Stimulated activated CD4-positive, alpha-beta T cell treated with anti-CD3 and anti-CD28 coated beads, Interleukin-1b, Interleukin-23, amount 100 ng/mL, for 1 hour (primary cell): ENCODE measurements around the gene ABCA2.
A peak's percentile ranks its signal among the peaks of the same experiment; 100 is the strongest.
"Not testable (repeated sequence)": the region's sequence is repeated elsewhere in the genome, so short reads cannot be mapped to it uniquely, and the experiment has no call there.

Experiments
- DNase-seq, 2 donors: peaks; one replicate each; pipeline ENCODE4 v3.0.0-alpha.2; 2020; ENCODE audit warnings: low read depth in 2 of 2

ABCA2 gene

DNA sequence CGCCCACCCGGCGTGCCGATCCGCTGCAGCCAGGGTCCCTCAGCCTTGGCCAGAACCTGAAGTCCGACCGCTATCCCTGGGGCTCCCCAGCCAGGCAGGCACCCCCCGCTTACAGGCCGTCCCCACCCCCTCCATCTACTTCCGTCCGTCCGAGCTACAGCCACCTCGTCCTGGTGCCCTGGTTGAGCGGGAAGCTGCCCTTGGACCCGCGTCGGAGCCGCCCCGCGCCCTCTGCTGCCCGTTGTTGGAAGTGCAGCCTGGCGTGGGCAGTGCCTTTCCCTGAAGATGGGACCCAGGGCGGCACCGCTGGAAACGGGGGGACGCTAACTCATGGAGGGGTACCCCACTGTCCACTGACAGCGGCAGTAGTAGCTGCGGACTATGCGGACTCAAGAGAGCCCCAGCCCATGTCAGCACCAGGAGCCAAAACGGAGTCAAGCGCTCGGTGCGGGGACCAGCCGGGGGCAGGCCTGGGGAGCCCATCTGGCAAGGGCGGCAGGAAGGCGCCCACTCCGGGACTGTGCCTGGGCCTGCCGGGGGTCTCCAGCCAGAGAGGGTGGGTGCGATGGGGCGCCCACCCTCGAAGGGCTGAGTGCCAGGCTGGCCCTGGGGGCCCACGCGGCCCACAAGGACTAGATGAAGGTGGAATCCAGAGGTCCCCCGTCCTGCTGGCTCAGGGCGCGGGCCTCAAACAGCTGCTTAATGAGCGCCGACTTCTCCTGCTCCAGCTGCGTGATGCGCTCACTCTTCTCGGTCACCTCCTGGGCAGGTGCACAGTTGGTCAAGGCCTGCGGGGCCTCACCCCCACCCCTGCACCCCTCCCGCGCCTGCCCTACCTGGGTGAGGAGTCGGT, 36.2 kb upstream of the ABCA2 start:
- peak in 1 of 2 donors; percentile 58 for DNase-seq

DNA sequence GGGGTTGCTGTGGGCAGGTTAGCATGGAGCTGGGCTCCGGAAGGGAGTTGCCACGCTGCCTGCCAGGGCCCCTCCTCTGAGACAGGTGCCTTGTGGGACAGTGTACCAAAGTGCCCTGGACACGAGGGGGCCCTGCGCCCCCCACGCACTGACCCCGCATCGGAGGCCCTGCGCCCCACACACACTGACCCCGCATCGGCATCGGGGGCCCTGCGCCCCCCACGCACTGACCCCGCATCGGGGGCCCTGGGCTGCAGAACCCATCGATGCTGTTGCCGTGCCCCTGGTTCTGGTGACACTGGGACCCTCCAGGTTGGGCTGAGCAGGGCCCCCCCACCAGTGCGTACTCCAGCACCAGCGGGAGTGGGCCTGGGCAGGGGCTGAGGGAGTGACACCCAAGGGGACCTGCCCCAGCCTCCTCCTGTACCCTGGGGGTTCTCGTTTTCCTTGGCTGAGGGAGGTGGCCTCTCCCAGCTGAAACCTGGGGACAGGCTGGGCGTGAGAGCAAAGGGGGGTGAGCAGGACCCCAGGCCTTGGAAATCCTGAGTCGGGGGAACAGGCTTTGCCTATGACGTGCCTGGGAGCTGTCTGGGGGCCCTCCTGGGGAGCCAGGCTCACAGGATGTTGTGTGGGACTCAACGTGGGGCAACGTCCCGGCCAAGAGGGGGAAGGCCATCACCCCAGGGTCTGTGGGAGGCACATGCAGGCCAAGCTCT, 35.4 kb upstream of the ABCA2 start:
- DNase-seq: no peak

DNA sequence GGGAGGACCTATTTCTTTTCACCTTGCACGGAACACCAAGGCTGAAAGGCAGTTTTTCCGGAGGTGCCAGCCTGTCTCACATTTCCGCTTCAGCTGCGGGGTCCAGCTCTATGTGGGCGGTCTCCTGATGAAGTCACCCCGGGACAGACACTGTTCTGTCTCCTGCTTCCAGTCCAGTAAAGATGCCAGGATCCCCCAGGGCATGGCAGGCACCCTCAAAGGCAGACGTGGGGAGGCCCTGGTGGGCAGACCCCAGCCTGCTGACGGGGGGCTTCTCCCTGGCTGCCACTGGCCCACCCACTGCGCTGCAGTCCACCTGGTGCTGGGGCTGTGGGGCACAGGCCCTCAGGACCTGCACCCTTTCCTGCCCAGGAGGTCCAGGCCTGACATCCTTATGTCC, 34.8 kb upstream of the ABCA2 start:
- DNase-seq: not testable (repeated sequence)

DNA sequence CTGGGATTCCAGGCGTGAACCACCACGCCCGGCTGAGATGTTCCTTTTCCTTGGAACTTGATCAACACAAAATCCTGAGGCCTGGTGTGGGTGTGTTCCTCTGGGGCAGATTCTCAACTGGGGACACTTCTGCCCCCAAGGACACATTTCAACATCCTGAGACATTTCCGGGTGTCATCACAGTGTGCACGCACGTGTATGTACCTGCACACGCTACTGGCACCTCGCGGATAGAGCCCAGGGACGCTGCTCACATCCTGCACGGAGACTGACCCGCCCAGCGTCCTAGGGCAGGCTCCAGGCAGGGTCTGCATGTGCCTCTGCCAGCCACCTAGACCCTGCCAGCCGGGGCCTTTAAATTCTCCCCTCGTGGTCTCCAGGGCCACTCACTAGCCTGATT, 34.3 kb upstream of the ABCA2 start:
- DNase-seq: no peak

DNA sequence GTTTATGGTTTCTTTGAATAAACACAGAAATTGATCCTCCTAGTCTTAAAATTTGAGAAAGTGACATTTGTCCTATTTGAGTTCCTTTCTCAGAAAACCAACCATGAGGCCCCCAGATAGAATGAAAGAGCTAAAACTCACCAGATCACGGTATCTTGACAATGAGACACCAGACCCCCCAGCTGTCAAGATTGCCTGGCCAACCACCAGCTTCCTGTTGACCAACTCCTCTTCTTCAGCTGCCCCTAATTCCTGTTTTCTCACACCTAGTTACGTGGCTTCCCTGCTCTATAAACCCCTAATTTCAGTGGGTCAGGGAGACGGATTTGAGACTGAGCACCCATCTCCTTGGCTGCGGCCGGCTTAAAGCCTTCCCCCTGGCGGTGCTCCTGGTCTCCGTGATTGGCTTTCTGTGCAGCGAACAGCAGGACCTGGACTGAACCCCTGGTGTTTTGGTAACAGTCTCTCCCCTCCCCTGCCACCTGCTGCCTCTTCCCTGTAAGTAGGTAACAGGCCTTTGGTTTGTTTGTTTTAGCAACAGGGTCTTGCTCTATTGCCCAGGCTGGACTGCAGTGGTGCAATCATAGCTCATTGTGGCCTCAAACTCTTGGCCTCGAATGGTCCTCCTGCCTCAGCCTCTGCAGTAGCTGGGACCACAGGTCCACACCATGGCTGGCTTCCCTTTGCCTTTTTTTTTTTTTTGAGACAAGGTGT, 30.6 kb upstream of the ABCA2 start:
- DNase-seq: no peak

DNA sequence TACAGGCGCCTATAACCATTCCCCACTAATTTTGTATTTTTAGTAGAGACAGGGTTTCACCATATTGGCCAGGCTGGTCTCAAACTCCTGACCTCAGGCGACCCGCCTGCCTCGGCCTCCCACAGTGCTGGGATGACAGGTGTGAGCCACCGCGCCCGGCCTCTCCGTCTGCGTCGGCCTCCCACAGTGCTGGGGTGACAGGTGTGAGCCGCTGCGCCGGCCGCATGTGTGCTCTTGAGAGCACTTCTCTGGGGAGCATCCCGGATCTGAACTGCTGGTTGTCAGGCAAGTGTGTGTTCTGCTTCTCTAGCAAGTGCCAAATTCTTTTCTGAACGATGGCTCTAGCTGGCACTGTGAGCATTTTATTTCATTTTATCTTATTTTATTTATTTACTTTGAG, 29.5 kb upstream of the ABCA2 start:
- DNase-seq: no peak

DNA sequence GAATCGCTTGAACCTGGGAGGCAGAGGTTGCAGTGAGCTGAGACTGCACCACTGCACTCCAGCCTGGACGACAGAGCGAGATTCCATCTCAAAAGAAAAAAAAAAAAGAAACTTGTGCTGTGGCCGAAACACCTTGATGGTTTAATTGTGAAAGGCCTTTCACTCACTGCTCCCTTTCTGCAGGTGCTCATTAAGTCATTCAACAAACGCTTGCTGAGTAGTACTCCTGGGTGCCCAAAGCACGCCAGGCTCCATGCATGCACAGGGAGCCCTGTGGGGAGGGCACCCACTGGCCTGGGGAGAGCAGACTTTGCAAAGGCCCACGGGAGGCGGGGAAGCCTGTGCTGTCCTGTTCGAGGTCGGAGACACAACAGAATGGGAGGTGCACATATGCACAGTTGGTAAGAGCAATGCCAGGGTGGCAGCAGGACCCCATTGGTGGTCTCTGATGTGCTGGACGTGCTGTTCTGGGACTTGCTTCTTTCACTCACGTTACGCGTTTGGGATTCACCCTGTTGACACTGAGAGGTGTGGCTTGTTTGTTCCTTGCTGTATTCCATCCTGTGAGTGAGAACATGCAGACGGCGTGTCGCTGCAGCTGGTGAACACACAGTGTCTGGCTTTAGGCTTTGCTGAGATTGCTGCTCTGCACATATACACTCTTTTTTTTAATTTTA, 28.8 kb upstream of the ABCA2 start:
- no peak for DNase-seq

DNA sequence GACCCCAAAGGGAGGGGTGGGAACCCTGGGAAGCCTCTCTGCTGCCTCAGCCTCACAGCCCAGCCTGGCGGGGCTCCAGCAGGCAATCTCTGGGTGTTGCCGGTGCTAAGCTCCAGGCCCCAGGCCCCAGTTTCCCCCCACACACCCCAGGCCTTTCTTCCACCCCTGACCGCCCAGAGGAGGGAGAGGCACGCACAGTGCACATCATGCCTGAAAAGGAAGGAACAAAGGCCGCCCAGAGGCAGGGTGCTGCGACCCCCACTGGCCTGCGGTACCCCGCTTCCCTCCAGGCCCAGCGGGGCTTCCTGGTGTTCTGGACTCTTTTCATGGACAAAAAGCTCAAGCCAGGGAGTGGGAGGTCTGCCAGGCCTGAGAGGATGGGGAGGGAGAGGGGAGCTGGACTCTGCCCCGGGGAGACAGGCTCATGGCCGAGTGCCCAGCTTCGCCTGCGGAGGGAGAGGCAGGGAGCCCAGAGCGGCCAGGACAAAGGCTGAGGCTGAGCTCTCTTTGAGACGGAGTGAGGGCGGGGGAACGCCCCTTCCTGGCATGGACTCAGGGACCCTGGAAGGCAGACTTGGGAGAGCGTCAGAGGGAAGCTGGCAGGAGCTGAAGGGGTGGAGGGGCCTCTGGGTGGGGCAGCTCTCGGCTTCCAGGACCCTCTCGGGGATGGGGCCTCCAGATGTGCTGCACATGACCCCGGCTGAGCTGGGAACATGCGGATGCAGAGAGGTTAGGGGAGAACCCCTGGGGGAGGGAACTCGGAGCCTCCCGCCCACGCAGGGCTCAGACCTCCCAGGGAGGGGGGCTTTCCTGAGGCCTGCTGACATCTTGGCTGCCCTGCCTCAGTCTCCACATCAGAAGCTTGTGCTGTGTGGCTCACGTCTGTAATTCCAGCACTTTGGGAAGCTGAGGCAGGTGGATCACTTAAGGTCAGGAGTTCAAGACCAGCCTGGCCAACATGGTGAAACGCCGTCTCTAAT, 27.6 kb upstream of the ABCA2 start:
- DNase-seq: no peak

DNA sequence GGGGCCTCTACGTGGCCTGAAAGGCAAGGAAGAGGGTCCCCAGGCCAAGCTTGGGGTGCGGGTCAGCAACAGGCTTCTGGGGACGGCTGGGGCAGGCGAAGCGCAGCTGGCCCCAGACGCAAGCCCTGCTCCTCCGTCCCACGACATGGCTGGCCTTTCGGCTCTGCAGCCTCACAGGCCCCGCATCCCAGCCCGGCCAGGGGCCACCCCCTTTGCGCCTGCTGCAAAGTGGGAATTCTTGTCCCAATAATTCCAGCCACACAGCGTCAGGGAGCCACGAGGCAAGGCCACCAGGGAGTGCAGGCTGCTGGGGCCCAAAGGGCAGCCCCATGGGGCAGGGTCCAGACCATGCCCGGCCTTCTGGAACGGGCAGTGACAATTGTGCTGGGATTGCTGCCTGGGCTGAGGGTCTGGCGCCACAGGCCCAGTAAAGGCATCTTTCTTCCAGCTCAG, 26.9 kb upstream of the ABCA2 start:
- no peak for DNase-seq

DNA sequence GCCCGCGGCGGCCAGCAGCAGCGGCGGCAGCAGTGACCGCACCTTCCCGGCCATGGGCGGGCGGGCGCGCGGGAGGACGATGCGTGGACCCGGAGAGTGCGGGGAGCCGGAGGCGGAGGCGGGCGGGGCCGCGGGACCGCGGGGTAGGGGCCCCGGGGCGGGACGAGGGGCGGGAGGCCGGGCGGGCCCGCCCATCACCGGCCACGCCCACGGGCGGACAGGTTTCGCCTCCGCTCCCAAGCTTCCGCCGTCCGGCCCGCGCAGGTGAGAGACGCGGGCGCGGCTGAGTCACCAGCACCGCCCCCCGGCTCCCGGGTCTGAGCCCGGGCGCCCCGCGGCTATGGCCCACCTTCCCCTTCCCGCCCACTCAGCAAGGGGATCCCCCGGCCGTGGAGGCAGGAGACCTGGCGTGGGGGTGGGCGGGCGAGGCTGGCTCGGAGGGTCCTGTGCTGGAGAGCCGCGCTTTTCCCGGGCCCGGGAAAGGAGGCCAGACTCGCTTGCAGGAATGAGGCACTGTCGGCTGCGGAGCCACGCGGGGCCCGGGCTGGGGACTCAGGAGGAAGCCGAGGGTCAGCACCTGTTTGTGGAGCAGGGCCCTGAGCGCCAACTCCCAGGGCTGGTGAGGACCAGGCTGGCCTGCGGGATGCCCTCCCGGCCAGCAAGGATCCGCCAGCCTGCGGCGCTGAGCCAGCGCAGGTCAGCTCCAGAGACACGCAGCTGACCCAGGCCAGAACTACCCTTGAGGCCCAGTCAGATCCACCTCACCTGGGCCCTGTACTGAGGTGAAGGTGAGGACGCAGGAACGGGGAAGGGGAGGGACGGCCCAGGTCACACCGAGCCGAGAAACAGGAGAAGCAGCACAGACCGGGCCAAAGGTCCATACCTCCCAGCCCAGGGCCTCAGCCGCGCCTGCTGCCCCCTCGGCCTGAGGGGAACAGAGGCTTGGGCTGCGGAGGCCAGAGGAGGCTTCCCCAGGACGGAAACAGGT, 26.2 kb upstream of the ABCA2 start, which contains the start of gene ENTPD2:
Gene ENTPD2 (minus strand): TSS at position 118 of the 988 bp plus-strand sequence. CDS start 64 bp downstream, at position 54.
- DNase-seq: no peak

DNA sequence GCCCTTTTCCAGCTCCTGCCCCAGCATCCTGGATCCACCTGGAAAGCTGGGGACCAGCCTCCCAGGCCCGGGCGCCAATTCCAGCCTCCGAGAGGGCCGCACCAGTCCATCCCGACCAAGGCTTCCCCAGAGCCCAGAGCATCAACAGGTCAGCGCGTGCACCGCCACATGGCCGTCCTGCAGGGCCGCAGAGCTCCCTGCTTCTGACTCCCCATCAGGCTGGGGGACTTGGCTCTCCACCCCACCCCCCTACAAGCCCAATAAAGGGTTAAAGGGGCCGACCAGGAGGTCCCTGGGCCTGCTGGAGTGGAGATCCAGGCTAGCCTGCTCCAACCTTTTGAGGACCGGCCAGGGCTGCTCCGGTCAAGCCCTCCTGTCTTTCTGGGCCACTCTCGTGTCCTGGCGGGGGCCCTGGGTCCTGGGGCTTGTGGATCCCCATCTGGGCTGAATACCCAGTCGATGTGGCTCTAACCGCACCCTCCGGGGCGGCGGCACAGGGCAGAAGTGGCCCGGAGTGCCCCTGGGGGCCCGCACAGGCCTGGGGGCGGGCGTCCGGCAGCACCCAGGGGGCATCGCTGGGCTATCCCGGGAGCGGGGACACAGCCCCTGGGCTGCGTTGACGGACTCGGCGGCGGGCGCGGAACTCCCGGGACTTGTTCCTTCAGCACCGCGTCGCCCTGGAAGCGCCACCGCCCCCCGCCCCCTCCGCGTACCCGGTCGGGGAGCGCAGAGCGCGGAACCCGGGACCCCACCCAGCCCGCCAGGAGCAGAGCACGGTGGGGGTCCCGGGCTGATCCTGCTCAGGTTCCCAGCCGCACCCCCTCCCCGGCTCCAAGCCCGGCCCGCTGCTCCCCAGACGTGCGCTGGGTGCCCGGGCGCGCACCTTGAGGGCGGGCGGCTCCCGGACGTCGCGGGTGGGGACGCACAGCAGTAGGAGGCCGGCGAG, 25.2 kb upstream of the ABCA2 start:
- DNase-seq: no peak

DNA sequence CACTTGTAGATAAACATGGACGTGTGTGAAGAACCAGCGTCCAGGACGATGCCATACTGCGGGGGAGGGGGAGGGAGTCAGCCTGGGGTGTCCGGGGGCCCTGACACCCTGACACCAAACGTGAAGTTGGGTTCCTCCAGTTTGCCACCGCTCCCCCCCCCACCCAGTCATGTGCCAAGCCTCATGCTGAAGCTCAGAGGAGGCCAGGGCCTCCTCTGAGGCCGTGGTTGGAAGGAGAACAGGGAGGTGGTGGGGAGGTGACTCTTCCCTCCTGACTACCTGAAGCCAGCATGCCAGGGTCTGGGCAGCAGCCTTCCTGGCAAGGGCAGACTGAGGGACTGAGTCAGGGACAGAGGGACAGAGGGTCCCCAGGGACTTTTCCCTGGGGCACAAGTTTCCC, 24.3 kb upstream of the ABCA2 start:
- DNase-seq: no peak

DNA sequence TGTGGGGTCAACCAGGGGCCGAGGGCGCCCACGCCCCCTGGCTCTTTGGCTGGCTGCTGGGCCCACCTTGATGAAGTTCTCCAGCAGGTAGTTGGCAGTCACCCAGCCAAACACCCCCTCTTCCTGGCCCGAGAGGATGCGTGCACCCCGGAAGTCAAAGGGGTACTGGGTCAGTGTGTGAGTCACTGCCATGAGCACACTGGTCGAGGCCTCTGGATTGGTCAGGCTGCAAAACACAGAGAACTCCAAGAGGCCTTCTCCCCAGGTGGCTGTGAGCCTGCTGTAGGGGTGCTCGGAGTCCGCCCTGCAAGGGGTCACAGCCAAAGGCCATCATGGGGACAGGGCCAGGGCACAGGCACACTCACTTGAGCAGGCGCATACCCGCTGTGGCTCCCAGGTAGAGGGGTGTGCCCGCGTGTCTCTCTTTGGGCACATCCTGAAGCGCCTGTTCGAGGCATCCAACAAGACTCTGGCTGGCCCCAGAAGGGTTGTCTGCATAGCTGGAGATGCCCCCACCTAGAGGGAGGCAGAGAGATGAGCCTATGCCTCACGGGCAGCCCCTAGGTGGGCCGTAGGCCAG, 23.2 kb upstream of the ABCA2 start:
- no peak for DNase-seq

DNA sequence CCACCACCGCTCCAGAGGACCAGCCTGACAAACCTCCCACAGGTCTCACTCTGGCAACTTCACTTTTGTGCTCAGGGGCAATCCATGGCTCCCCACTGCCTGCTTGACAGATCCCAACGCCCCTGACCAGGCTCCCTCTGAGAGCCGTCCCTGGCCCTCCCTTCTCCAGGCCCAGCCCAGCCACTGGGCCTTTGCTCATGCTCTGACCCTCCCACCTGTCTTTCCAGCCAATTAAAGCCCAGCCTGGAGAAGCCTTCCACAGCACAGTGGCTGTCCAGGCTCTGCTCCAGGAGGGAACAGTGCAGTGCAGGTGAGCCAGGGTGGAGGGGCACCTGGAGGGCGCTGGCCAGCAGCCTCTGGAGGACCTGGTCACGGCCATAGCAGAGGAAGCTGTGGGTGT, 22.5 kb upstream of the ABCA2 start:
- no peak for DNase-seq

DNA sequence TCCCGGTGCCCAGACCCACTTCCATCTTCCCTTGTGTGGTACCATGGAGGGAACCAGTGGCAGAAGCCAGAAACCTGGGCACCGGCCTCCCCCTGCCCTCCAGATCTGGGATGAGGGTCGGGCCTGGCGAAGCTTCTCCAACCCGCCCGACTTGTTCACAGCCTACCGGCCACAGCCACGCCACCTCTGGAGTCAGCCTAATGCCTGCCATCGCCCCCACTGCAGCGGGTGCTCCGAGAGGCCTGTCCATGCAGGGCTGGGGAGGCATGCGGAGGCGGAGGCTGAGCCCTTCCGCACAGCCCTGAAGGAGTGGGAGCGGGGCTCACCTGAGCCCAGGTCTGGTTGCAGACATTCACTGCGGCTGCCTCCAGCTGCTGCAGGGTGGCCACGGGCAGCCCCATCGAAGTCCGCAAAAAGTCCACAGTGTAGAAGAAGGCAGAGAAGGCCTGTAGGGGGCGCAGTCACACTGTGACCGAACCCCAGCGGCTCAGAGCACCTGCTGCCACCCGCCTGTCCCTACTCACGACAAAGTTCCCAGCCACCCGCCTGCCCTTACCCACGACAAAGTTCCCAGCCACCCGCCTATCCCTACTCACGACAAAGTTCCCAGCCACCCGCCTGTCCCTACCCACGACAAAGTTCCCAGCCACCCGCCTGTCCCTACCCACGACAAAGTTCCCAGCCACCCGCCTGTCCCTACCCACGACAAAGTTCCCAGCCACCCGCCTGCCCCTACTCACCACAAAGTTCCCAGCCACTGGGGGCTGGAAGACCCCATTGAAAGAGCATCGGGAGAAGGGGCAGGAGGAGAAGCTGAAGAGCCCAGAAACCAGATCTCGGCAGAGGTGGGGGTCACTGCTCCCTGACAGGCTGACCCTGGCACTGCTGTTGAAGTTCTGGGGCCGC, 21.8 kb upstream of the ABCA2 start:
- DNase-seq: peak in 1 of 2 donors; percentile 44

DNA sequence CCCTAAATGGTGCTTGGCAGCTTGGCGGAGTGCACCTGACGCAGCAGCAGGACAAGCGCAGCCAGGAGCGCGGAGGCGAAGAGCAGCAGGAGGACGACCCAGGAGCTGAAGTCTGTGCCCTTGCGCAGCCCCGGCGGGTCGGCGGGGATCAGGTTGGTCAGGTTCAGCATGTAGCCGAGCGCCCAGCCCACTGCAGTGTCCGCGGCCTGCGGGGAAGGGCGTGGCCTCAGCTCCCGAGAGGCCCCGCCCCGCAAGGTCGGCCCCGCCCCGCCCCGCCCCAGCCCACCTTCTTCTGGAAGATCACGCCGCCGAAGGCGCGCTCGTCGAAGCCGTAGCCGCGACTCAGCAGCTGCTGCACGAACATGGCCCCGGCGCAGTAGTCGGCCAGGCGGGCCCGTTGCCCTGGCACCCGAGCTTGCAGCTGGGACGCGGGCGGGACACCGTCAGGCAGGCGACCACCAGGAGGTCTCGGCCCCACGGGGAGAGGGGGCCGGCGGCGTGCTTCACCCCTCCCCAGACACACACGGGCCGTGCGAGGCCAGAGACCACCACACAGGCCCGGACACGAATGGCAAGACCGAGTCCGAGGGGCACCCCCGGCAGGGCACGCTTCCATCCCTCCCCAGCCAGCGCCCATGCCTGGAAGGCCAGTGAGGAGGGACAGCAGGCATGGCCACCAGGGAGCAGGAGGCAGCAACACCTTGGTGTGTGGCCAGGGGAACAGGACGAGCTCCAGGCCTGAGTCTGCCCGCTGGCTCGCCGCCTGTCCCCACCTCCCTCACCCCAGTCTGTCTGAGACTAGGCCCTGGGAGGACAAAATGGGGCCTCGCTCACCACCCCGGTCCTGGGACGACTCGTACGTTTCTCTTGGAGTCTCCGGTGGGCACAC, 20.9 kb upstream of the ABCA2 start:
- DNase-seq: no peak
